ENCODE measurements around the gene ZNF768.
A peak's percentile ranks its signal among the peaks of the same experiment; 100 is the strongest.

ZNF768 gene

DNA sequence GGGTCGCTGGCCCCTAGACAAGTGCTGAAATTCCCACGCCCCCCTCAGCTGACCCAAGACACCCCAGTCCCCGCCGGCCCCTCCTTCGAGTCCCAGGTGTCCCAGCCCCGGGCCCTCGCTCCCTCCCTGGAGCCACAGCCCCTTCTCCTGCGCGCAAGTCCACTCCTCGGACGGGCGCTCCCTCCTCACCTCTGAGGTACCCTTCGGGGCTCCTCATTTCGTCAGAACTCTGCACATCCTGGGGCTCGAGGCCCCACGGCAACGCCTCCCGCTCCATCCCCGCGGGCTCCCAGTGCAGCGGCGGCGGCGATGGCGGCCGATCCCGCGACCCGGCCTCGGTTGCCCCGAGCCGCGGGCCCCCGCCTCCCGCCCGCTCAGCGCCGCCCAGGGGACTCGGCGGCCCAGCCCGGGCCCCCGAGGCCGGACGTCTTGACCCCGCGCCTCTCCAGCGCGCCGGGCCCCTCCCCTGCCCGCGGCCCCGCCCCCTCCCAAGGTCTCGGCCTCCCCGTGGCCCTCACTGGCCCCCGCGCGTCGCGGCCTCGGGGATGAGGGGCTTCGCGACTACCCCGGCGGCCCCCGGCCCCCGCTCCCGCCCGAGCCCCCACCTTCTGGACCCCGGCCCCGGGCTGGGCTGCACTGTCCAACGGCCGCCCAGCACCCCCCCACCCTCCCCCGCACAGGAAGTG, at the start of gene ZNF768:
ZNF768 (minus strand) TSS at position 430 of the 686 bp plus-strand sequence; CDS start at position 277, 153 bp downstream.
- peak; percentile 77 for DNase-seq
- peak within 1 kb of the TSS; percentile 84 for H3K4me3 Mint-ChIP-seq

DNA sequence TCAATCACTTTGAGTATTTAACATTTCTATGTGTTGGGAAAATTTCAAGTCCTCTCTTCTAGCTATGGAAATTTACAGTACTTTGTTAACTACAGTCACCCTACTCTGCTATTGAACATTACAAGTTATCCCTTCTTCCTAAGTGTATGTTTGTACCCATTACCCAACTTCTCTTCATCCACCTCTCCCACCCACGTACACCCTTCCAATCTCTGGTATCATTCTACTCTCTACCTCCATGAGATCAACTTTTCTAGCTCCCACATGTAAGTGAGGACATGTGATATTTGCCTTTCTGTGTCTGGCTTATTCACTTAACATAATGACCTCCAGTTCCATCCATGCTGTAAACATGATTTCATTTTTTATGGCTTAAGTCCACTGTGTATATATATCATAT, 48.3 kb upstream of the ZNF768 start:
- no peaks in the 10 kb centered on the region for H3K9me3 Mint-ChIP-seq
- peak overlapping the region; percentile 44 for H3K27ac Mint-ChIP-seq
- peaks cover 20% of the 10 kb centered on the region for H3K36me3 Mint-ChIP-seq (ENCODE audit: low read depth)
- peaks cover 9% of the 10 kb centered on the region for H3K27me3 Mint-ChIP-seq (ENCODE audit: low read depth, poor library complexity)
- no peak for TF ChIP-seq CTCF (IDR thresholded peaks at IDR 0.05)
- H3K4me1 Mint-ChIP-seq = peaks cover 23% of the 10 kb centered on the region
- DNase-seq = no peak
- H3K4me3 Mint-ChIP-seq = no peak overlapping the region

More for the DNA sequence above, at the start of gene ZNF768:
- no peak for TF ChIP-seq CTCF (IDR thresholded peaks at IDR 0.05)
- H3K27ac Mint-ChIP-seq = peak within 1 kb of the TSS; percentile 93
- no peaks in the 10 kb centered on the region for H3K9me3 Mint-ChIP-seq
- H3K27me3 Mint-ChIP-seq (ENCODE audit: low read depth, poor library complexity) = peaks cover 3% of the 10 kb centered on the region
- peaks cover 16% of the 10 kb centered on the region for H3K36me3 Mint-ChIP-seq (ENCODE audit: low read depth)
- H3K4me1 Mint-ChIP-seq = peaks cover 31% of the 10 kb centered on the region

- peaks cover 23% of the 10 kb centered on the region for H3K4me1 Mint-ChIP-seq
- DNase-seq = peak; percentile 84
- peaks cover 6% of the 10 kb centered on the region for H3K36me3 Mint-ChIP-seq (ENCODE audit: low read depth)
- peaks cover 12% of the 10 kb centered on the region for H3K27me3 Mint-ChIP-seq (ENCODE audit: low read depth, poor library complexity)
- H3K4me3 Mint-ChIP-seq = peak within 1 kb of the TSS; percentile 92
- TF ChIP-seq CTCF (IDR thresholded peaks at IDR 0.05) = no peak
- H3K9me3 Mint-ChIP-seq = no peaks in the 10 kb centered on the region
- H3K27ac Mint-ChIP-seq = peak within 1 kb of the TSS; percentile 95
These were observed 45.3 kb upstream of the ZNF768 start, which contains the start of gene ZNF688 for GRCh38 chr16:30571445-30572322. Gene ZNF688, minus strand, starts transcription at chr16:30571714. Its CDS starts 85 bp downstream, at chr16:30571629.

GRCh38 chr16:30570636-30571444, 44.5 kb upstream of the ZNF768 start:
- H3K4me1 Mint-ChIP-seq = peaks cover 30% of the 10 kb centered on the region
- peaks cover 6% of the 10 kb centered on the region for H3K36me3 Mint-ChIP-seq (ENCODE audit: low read depth)
- H3K9me3 Mint-ChIP-seq = no peaks in the 10 kb centered on the region
- peaks cover 15% of the 10 kb centered on the region for H3K27me3 Mint-ChIP-seq (ENCODE audit: low read depth, poor library complexity)
- TF ChIP-seq CTCF (IDR thresholded peaks at IDR 0.05) = no peak
- peak; percentile 29 for DNase-seq
- peak overlapping the region; percentile 95 for H3K27ac Mint-ChIP-seq
- H3K4me3 Mint-ChIP-seq = peak overlapping the region; percentile 91

- Mint-ChIP-seq H3K4me1 (peaks cover 34% of the 10 kb centered on the region), H3K9me3 (no peaks in the 10 kb centered on the region), H3K4me3 (peak overlapping the region; percentile 91), H3K27ac (peak overlapping the region; percentile 78), H3K27me3 (ENCODE audit: low read depth, poor library complexity) (peaks cover 18% of the 10 kb centered on the region), H3K36me3 (ENCODE audit: low read depth) (peaks cover 5% of the 10 kb centered on the region)
- no peak for TF ChIP-seq CTCF (IDR thresholded peaks at IDR 0.05)
- DNase-seq = no peak
These were observed 43.6 kb upstream of the ZNF768 start for GRCh38 chr16:30569746-30570635.

Measured in nephron progenitor cell (in vitro differentiated cells).